ENCODE results near the gene PIKFYVE.

GRCh38 chr2:208222351-208222750, 43.7 kb upstream of the PIKFYVE start:
- TF ChIP-seq CEBPB (IDR thresholded peaks at IDR 0.05; ENCODE audit: borderline replicate concordance in 1 of 2, low read depth in 2 of 2, low read length in 2 of 2) (no peak), RFX5 (IDR thresholded peaks at IDR 0.05; ENCODE audit: low read depth, low read length) (no peak), JUND (IDR thresholded peaks at IDR 0.05; ENCODE audit: low read depth, low read length) (no peak), NFYA (IDR thresholded peaks at IDR 0.05; ENCODE audit: borderline replicate concordance, low read depth, low read length) (no peak), CTCF (IDR thresholded peaks at IDR 0.05 in 2 of 3, conservative IDR thresholded peaks at IDR 0.05 in 1 of 3; ENCODE audit: control insufficient read depth in 2 of 3, extremely low read depth in 1 of 3, insufficient read depth in 1 of 3, low read depth in 3 of 3, low read length in 3 of 3) (no peak), MAX (IDR thresholded peaks at IDR 0.05; ENCODE audit: low read depth, low read length) (no peak), CHD2 (IDR thresholded peaks at IDR 0.05; ENCODE audit: borderline replicate concordance, low read depth, low read length) (no peak), ATF2 (IDR thresholded peaks at IDR 0.05; ENCODE audit: low read length) (no peak), NFXL1 (IDR thresholded peaks at IDR 0.05; ENCODE audit: borderline replicate concordance) (no peak), SRF (IDR thresholded peaks at IDR 0.05; ENCODE audit: low read depth in 2 of 2, low read length in 2 of 2) (no peak), RAD51 (IDR thresholded peaks at IDR 0.05) (no peak), CBFB (IDR thresholded peaks at IDR 0.05; ENCODE audit: low read depth) (no peak), ZNF24 (IDR thresholded peaks at IDR 0.05) (no peak)

All from GM12878 (cell line).